GM10266 (cell line): ENCODE measurements around the gene RRAS2.

Experiments used
- DNase-seq: peaks from one replicate; pipeline ENCODE4 v3.0.0; 2012; ENCODE audit errors: extremely low spot score
- TF ChIP-seq, protein P1 (sequence below): IDR thresholded peaks from 2 replicates; pipeline ENCODE4 v1.5.1; 2012; ENCODE audit warnings: mild to moderate bottlenecking, low read depth; ENCODE audit not compliant: control insufficient read depth, insufficient read depth; ENCODE audit errors: missing control alignments

The RRAS2 gene

GRCh38 chr11:14248580-14248981 is 110.4 kb downstream of the RRAS2 start:
- no peak for DNase-seq
- TF ChIP-seq, protein P1, sequence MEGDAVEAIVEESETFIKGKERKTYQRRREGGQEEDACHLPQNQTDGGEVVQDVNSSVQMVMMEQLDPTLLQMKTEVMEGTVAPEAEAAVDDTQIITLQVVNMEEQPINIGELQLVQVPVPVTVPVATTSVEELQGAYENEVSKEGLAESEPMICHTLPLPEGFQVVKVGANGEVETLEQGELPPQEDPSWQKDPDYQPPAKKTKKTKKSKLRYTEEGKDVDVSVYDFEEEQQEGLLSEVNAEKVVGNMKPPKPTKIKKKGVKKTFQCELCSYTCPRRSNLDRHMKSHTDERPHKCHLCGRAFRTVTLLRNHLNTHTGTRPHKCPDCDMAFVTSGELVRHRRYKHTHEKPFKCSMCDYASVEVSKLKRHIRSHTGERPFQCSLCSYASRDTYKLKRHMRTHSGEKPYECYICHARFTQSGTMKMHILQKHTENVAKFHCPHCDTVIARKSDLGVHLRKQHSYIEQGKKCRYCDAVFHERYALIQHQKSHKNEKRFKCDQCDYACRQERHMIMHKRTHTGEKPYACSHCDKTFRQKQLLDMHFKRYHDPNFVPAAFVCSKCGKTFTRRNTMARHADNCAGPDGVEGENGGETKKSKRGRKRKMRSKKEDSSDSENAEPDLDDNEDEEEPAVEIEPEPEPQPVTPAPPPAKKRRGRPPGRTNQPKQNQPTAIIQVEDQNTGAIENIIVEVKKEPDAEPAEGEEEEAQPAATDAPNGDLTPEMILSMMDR, result no peak

DNA sequence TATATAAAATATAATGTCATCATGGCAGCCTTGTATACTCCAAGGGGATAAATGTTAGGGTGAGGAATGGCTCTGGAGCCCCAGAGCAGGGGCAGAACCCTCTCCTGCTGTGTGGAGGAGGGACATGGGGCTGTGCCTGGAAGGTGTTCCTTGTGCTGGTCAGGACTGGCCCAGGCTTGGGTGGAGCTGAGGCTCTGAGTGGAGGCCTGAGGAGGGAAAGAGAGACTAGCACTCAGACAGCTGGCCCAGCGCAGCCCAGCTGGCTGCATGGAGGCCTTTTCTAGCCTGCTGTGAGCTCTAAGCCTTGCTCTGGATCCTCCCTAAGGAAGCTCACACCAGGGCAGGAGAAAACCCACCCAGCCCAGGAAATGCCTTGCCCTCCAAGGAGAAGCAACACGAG is 113.5 kb downstream of the RRAS2 start:
- DNase-seq, result no peak
- TF ChIP-seq, protein P1, result no peak

- no peak for DNase-seq
- TF ChIP-seq, protein P1, result no peak
Observed at GRCh38 chr11:14244926-14245325, 114.1 kb downstream of the RRAS2 start.

DNA sequence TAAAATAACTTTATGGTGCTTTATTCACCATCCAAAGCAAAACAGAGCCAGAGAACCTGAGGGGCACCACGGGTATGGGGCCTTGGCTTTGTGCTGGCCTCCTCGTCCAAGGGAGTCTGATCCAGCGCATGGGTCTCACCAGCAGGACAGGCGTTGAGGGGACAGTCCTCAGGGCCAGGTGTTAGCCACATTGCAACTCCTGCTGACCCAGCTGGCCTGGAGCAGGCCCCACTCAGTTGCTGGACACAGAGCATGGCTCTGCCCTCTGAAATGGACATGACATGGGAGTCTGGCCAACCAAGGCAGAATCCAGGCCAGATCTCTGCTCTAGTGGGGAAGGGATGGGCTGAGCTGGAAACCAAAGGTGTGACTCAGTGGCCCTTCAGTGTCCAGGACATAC is 116.2 kb downstream of the RRAS2 start:
- DNase-seq, result no peak
- TF ChIP-seq, protein P1, result no peak

DNA sequence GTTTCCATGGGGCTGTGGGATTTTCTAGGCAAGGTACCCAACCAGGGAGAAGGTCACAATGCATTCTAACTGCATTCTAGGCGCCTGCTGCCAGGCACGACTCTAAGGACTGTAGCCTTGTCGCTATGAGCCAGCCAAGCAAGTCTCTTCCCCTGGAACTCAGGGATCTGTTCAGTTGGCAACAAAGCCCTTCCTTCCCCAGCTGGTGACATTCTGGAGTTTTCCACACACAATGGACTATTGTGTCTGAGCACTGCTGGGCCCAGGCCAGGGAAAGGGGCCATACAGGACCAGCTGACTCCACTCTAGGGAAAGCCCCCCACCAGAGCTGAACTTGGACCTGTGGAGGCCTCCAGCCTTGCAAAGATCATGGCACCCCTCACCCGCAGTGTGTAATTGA is 116.8 kb downstream of the RRAS2 start:
- no peak for DNase-seq
- TF ChIP-seq, protein P1, result no peak

DNA sequence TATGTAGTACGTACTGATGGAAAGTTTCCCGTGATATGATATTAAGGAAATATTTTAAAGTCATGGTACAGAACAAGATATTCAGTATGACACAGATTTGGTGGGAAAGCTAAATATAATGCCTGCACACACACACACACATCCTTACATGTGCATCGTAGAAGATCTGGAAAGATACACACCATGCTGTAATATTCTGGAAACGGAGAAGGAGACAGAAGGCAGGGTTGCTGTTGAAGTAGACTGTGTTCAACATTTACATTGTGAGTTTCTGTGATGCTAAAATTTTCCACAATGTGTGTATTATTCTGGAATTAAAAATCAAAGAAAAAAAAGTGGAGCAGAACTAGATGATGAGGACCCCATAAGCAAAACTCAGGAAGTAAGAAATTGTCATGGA is 118.0 kb downstream of the RRAS2 start:
- no peak for DNase-seq
- TF ChIP-seq, protein P1, result no peak

GRCh38 chr11:14240221-14240620 is 118.8 kb downstream of the RRAS2 start:
- DNase-seq, result no peak
- TF ChIP-seq, protein P1, result no peak
